ENCODE results near the gene USP40. TPM values are rescaled to one million over a fixed set of nuclear protein-coding genes. Genes with fewer than 3 reads are reported as not detected.

The USP40 gene
- total RNA-seq, 1 experiment from 2014 or later, result 34.9 TPM

- Histone ChIP-seq H3K36me3 (ENCODE audit: control insufficient read depth in 1 of 2, insufficient read depth in 2 of 2, low read length in 2 of 2) (peaks cover 35 to 41% of the 10 kb centered on the region in 2 experiments; a peak in 3 of 4 replicates), H3K9ac (ENCODE audit: low read length) (no peak overlapping the region), H3K27me3 (ENCODE audit: insufficient read depth, low read length) (no peaks in the 10 kb centered on the region), H3K9me3 (ENCODE audit: control insufficient read depth in 1 of 2, insufficient read depth in 1 of 2, low read depth in 1 of 2, low read length in 2 of 2) (no peaks in the 10 kb centered on the region), H3K4me2 (ENCODE audit: low read length) (no peak overlapping the region), H3K4me1 (ENCODE audit: control insufficient read depth in 1 of 2, insufficient read depth in 2 of 2, low read length in 2 of 2) (no peaks in the 10 kb centered on the region), H2AFZ (ENCODE audit: low read depth, low read length, poor library complexity, severe bottlenecking) (no peak overlapping the region), H3K79me2 (ENCODE audit: insufficient read depth, low read length) (no peaks in the 10 kb centered on the region), H3K9me2 (ENCODE audit: insufficient read depth) (no peaks in the 10 kb centered on the region), H4K20me1 (ENCODE audit: insufficient read depth) (no peaks in the 10 kb centered on the region), H3K4me3 (replicated peaks in 1 of 2; ENCODE audit: low read depth in 1 of 2, low read length in 2 of 2) (no peak overlapping the region), H3K27ac (ENCODE audit: low read depth, low read length) (no peak overlapping the region)
- ChIA-PET CTCF (no interaction called here), POLR2A (no interaction called here), RAD21 (ENCODE audit: low non-redundant PET in 1 of 2, low total read pairs in 2 of 2, uncharacterized antibody in 2 of 2, unreplicated experiment in 2 of 2) (no interaction called here)
- intact Hi-C loops (cut with micrococcal nuclease), result no loop called here
- DNase-seq (ENCODE audit: low read depth, low spot score) (no peak), ATAC-seq (no peak)
- TF ChIP-seq, protein P1, sequence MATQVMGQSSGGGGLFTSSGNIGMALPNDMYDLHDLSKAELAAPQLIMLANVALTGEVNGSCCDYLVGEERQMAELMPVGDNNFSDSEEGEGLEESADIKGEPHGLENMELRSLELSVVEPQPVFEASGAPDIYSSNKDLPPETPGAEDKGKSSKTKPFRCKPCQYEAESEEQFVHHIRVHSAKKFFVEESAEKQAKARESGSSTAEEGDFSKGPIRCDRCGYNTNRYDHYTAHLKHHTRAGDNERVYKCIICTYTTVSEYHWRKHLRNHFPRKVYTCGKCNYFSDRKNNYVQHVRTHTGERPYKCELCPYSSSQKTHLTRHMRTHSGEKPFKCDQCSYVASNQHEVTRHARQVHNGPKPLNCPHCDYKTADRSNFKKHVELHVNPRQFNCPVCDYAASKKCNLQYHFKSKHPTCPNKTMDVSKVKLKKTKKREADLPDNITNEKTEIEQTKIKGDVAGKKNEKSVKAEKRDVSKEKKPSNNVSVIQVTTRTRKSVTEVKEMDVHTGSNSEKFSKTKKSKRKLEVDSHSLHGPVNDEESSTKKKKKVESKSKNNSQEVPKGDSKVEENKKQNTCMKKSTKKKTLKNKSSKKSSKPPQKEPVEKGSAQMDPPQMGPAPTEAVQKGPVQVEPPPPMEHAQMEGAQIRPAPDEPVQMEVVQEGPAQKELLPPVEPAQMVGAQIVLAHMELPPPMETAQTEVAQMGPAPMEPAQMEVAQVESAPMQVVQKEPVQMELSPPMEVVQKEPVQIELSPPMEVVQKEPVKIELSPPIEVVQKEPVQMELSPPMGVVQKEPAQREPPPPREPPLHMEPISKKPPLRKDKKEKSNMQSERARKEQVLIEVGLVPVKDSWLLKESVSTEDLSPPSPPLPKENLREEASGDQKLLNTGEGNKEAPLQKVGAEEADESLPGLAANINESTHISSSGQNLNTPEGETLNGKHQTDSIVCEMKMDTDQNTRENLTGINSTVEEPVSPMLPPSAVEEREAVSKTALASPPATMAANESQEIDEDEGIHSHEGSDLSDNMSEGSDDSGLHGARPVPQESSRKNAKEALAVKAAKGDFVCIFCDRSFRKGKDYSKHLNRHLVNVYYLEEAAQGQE (IDR thresholded peaks at IDR 0.05; ENCODE audit: low read depth), result no peak
- TF ChIP-seq TCF7L2 (IDR thresholded peaks at IDR 0.05; ENCODE audit: borderline replicate concordance, extremely low read depth, insufficient read depth, insufficient read length) (no peak), EZH2phosphoT487 (IDR thresholded peaks at IDR 0.05; ENCODE audit: borderline replicate concordance) (no peak), JUND (IDR thresholded peaks at IDR 0.05) (no peak)
- BruUV-seq (replicated peaks), result no TSS peak
Measured at GRCh38 chr2:233455491-233455890, 111.1 kb downstream of the USP40 start.

GRCh38 chr2:233455006-233455405 lies 111.6 kb downstream of the USP40 start:
- no peaks in the 10 kb centered on the region for H4K20me1 ChIP-seq (ENCODE audit: insufficient read depth)
- no peak overlapping the region for H2AFZ ChIP-seq (ENCODE audit: low read depth, low read length, poor library complexity, severe bottlenecking)
- intact Hi-C loops (cut with micrococcal nuclease), result no loop called here
- DNase-seq (ENCODE audit: low read depth, low spot score), result no peak
- no peaks in the 10 kb centered on the region for H3K4me1 ChIP-seq (ENCODE audit: control insufficient read depth in 1 of 2, insufficient read depth in 2 of 2, low read length in 2 of 2)
- ChIA-PET RAD21 (ENCODE audit: low non-redundant PET in 1 of 2, low total read pairs in 2 of 2, uncharacterized antibody in 2 of 2, unreplicated experiment in 2 of 2) (no interaction called here), POLR2A (no interaction called here), CTCF (no interaction called here)
- H3K27ac ChIP-seq (ENCODE audit: low read depth, low read length), result no peak overlapping the region
- H3K36me3 ChIP-seq (ENCODE audit: control insufficient read depth in 1 of 2, insufficient read depth in 2 of 2, low read length in 2 of 2), result peaks cover 39 to 41% of the 10 kb centered on the region in 2 experiments; a peak in 3 of 4 replicates
- no peak overlapping the region for H3K9ac ChIP-seq (ENCODE audit: low read length)
- no peak overlapping the region for H3K4me2 ChIP-seq (ENCODE audit: low read length)
- no peak for ATAC-seq
- no peaks in the 10 kb centered on the region for H3K27me3 ChIP-seq (ENCODE audit: insufficient read depth, low read length)
- BruUV-seq (replicated peaks), result no TSS peak
- no peaks in the 10 kb centered on the region for H3K9me3 ChIP-seq (ENCODE audit: control insufficient read depth in 1 of 2, insufficient read depth in 1 of 2, low read depth in 1 of 2, low read length in 2 of 2)
- H3K79me2 ChIP-seq (ENCODE audit: insufficient read depth, low read length), result no peaks in the 10 kb centered on the region
- no peak overlapping the region for H3K4me3 ChIP-seq (replicated peaks in 1 of 2; ENCODE audit: low read depth in 1 of 2, low read length in 2 of 2)
- H3K9me2 ChIP-seq (ENCODE audit: insufficient read depth), result no peaks in the 10 kb centered on the region
- TF ChIP-seq FOSL1 (IDR thresholded peaks at IDR 0.05; ENCODE audit: low read depth) (no peak), CEBPB (IDR thresholded peaks at IDR 0.05; ENCODE audit: low read depth) (no peak), SIN3A (IDR thresholded peaks at IDR 0.05; ENCODE audit: low read depth) (no peak), RAD21 (IDR thresholded peaks at IDR 0.05; ENCODE audit: low read depth) (no peak), JUND (IDR thresholded peaks at IDR 0.05) (no peak), EZH2 (IDR thresholded peaks at IDR 0.05) (no peak), ATF3 (IDR thresholded peaks at IDR 0.05) (no peak), SP1 (IDR thresholded peaks at IDR 0.05; ENCODE audit: low read depth) (no peak), EGR1 (IDR thresholded peaks at IDR 0.05; ENCODE audit: low read depth) (no peak), YY1 (IDR thresholded peaks at IDR 0.05; ENCODE audit: extremely low read depth, insufficient replicate concordance, low read depth, low read length) (no peak)
- TF ChIP-seq, protein P1 (IDR thresholded peaks at IDR 0.05; ENCODE audit: low read depth), result no peak

Data from HCT116 (cell line).